NCI-H128 (cell line): ENCODE results near the gene FAM83D.
"Not testable (repeated sequence)": the region's sequence is repeated elsewhere in the genome, so short reads cannot be mapped to it uniquely, and the experiment has no call there.

ENCODE experiments used
- DNase-seq: peaks from one replicate; lab custom pipeline; 2025; ENCODE audit not compliant: unreplicated experiment; lab: John Stamatoyannopoulos, UW

The FAM83D gene

GRCh38 chr20:38962928-38963401 is 36.7 kb downstream of the FAM83D start:
- no peak for DNase-seq

GRCh38 chr20:38963745-38964144 is 37.5 kb downstream of the FAM83D start:
- no peak for DNase-seq

GRCh38 chr20:38965264-38965663 is 39.0 kb downstream of the FAM83D start:
- DNase-seq = no peak

- DNase-seq = no peak
Measured at GRCh38 chr20:38968090-38968489, 41.9 kb downstream of the FAM83D start.

GRCh38 chr20:38969708-38970107 is 43.5 kb downstream of the FAM83D start:
- DNase-seq = no peak

GRCh38 chr20:38970302-38970701 is 44.1 kb downstream of the FAM83D start:
- DNase-seq = no peak

- DNase-seq = no peak
Measured at GRCh38 chr20:38973107-38973506, 46.9 kb downstream of the FAM83D start.

GRCh38 chr20:38973645-38974044 is 47.4 kb downstream of the FAM83D start:
- DNase-seq = no peak

GRCh38 chr20:38975539-38976120 is 49.4 kb downstream of the FAM83D start:
- no peak for DNase-seq

- DNase-seq = no peak
Measured at GRCh38 chr20:38979434-38979833, 53.2 kb downstream of the FAM83D start.

- no peak for DNase-seq
Measured at GRCh38 chr20:38979842-38980241, 53.6 kb downstream of the FAM83D start.

- DNase-seq = no peak
Measured at GRCh38 chr20:38982291-38982690, 56.1 kb downstream of the FAM83D start.

- no peak for DNase-seq
Measured at GRCh38 chr20:38985060-38985459, 58.8 kb downstream of the FAM83D start.

- DNase-seq = no peak
Measured at GRCh38 chr20:38985603-38986170, 59.5 kb downstream of the FAM83D start.

GRCh38 chr20:38986663-38987062 is 60.4 kb downstream of the FAM83D start:
- DNase-seq = no peak

- no peak for DNase-seq
Measured at GRCh38 chr20:38987777-38988176, 61.6 kb downstream of the FAM83D start.

- DNase-seq = no peak
Measured at GRCh38 chr20:38990728-38991127, 64.5 kb downstream of the FAM83D start.

- no peak for DNase-seq
Measured at GRCh38 chr20:38991814-38992704, 65.8 kb downstream of the FAM83D start.

- no peak for DNase-seq
Measured at GRCh38 chr20:38995536-38996044, 69.4 kb downstream of the FAM83D start.

- DNase-seq = not testable (repeated sequence)
Measured at GRCh38 chr20:38996866-38997265, 70.6 kb downstream of the FAM83D start.

GRCh38 chr20:38997622-38998021 is 71.4 kb downstream of the FAM83D start:
- no peak for DNase-seq

GRCh38 chr20:38999217-38999616 is 73.0 kb downstream of the FAM83D start:
- no peak for DNase-seq
